ENCODE results near the gene TACC2. TPM values are rescaled to one million over a fixed set of nuclear protein-coding genes. Genes with fewer than 3 reads are reported as not detected.

The TACC2 gene
- polyA plus RNA-seq, 4 donors: 35.2 to 58.5 (median 46.8) TPM

GRCh38 chr10:122259075-122259466 lies 270.1 kb downstream of the TACC2 start:
- no peak for DNase-seq (ENCODE audit: low read depth in 4 of 4, low spot score in 2 of 4)

DNA sequence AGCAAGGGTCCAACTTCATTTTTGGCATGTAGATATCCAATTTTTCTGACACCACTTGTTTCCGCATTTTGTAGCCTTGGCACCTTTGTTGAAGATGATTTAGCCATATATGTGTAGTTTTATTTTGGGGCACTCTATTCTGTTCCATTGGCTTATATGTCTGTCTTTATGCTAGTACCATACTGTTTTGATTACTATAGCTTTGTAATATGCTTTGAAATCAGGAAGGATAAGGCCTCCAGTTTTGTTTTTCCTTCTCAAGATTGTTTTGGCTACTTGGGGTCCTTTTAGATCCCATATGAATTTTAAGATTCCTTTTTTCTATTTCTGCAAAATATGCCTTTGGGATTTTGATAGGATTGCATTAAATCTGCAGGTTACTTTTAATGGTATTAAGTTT lies 272.6 kb downstream of the TACC2 start:
- DNase-seq (ENCODE audit: low read depth in 4 of 4, low spot score in 2 of 4): no peak

DNA sequence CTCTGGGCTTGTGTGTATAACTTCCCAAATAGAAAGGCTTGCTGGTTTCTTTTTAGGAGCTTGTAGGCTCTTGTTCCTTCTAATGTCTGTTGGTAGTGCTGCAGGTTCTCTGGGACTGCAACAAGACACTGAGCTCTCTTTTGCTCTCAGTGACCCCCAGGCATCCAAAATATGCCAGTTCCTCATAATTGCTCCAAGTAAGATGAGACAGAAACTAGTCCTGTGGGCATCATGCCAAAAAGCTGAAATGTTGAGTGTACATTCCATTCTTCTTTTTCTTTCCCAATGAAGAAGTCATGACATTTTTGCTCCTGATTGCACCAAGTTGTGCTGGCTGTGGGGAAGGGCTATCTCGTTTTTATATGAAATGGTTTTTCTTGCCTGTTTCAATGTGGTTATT lies 275.0 kb downstream of the TACC2 start:
- DNase-seq (ENCODE audit: low read depth in 4 of 4, low spot score in 2 of 4): no peak

GRCh38 chr10:122264436-122264835 lies 275.5 kb downstream of the TACC2 start:
- no peak for DNase-seq (ENCODE audit: low read depth in 4 of 4, low spot score in 2 of 4)

DNA sequence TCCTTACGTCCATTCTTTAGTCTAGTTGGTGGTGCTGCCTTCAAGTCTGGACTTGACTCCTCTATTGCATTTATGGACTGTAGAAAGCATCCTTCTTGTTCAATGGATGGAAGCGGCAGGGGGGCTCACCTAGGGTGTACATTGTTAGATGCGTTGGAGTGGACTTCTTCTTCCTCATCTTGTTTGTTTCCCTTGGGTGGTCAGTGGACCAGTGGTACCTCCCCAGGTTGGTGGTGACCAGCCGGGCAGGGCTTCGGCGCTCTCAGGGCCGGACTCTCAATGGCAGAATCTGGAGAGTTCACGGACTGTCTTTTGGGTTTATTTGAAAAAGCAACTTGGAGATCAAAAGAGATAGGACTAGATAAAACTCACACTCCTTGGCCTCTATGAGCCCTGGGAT lies 276.0 kb downstream of the TACC2 start:
- DNase-seq (ENCODE audit: low read depth in 4 of 4, low spot score in 2 of 4): no peak

DNA sequence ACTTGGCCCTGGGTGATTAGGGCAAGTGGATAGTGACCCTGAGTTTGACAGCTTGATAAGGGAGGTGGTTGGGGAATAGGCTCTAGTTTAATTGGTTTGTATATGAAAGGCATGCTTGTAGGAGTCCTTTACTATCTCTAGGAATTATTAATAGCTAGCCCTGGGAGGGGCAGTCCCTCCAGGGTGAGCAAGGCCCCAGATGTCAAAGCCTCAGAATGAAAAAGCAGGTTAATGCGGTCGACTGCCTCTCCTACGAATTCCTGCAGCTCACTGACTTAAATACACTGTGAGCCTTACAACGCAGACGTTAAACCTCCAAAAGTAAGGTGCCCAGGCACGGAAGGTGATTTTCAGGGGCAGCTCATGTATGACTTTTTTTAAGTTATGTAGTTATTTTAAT lies 276.9 kb downstream of the TACC2 start:
- peak in 1 of 4 donors; percentile 36 for DNase-seq (ENCODE audit: low read depth in 4 of 4, low spot score in 2 of 4)

- no peak for DNase-seq (ENCODE audit: low read depth in 4 of 4, low spot score in 2 of 4)
These were observed 279.1 kb downstream of the TACC2 start for GRCh38 chr10:122267849-122268737.

DNA sequence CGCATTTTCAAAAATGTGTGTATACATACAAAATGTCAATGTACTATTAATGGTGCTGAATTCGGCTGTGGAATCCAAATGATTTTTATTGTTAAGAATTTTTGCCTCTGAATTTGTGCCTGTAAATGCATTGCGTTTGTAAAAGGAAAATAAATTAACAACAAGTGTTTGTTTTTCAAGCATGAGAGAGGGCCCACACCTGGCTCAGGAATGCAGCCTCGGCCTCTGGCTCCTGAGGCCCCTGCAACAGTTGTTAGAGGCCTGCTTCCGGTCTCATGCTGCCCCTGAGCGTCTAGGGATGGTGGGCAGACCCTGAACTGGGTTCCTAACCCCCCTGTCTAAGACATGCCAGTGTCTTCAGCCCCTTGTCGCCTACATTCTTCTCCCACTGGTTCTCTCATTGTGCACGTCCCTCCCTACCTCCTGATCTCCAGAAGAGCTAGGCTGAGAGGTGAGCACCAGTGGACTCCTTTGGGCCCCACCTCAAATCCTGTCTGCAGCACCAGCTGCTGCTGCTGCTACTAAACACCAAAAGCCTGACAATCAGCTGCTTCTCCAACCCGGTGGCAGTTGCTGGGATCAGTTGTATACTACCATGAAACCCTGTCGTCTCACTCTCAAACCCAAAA lies 280.2 kb downstream of the TACC2 start:
- no peak for DNase-seq (ENCODE audit: low read depth in 4 of 4, low spot score in 2 of 4)

- DNase-seq (ENCODE audit: low read depth in 4 of 4, low spot score in 2 of 4): no peak
These were observed 282.1 kb downstream of the TACC2 start, which contains the start of gene BTBD16 for GRCh38 chr10:122271076-122271475. BTBD16 (plus strand) TSS chr10:122271296; CDS start chr10:122275082, 3,786 bp downstream.

- no peak for DNase-seq (ENCODE audit: low read depth in 4 of 4, low spot score in 2 of 4)
These were observed 285.1 kb downstream of the TACC2 start for GRCh38 chr10:122273966-122274545.

GRCh38 chr10:122276611-122277208 lies 287.7 kb downstream of the TACC2 start:
- DNase-seq (ENCODE audit: low read depth in 4 of 4, low spot score in 2 of 4): no peak

DNA sequence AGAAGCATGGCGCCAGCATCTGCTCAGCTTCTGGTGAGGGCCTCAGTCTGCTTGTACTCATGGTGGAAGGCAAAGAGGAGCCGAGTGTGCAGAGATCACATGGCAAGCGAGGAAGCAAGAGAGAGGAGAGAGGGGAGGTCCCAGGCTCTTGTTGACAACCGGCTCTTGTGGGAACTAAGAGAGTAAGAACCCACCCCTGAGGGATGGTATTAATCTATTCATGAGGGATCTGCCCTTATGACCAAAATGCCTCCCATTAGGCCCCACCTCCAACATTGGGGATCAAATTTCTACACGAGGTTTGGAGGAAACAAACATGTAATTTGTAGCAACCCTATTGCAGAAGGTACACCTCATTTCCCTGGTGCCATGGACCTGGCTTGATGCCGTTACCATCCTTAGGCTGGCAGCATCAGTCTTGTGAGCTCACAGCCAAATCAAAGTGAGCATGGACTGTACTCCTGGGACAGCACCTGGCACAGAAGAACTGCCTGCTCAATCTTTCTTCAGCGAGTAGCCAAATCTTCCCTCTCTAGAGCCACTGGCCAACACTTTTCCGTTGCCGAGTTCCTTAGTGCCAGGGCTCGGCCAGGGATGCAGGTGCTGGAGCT lies 288.7 kb downstream of the TACC2 start:
- no peak for DNase-seq (ENCODE audit: low read depth in 4 of 4, low spot score in 2 of 4)

DNA sequence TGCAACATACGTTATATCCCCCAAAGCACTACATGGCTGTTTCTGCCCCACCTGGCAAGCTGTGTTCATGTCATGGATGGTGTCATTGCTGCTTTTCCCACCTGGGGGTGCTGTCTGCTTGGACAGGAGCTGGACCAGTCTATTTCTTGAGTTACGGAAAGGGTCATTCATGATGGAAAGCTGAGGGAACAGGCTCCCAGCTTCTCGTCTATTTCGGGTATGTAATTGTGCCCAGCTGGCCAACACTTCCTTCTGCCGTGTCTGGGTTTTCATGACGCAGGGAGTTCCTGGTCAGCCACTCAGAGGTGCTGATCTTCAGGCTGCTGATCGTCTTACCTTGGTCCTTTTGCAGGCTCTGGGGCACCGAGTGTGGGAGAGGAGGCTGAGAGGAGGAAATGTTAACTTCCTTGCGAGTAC lies 290.8 kb downstream of the TACC2 start:
- DNase-seq (ENCODE audit: low read depth in 4 of 4, low spot score in 2 of 4): peak in 1 of 4 donors; percentile 49

- no peak for DNase-seq (ENCODE audit: low read depth in 4 of 4, low spot score in 2 of 4)
These were observed 291.2 kb downstream of the TACC2 start for GRCh38 chr10:122280156-122280555.

GRCh38 chr10:122281018-122281626 lies 292.2 kb downstream of the TACC2 start:
- DNase-seq (ENCODE audit: low read depth in 4 of 4, low spot score in 2 of 4): no peak

- DNase-seq (ENCODE audit: low read depth in 4 of 4, low spot score in 2 of 4): no peak
These were observed 292.8 kb downstream of the TACC2 start for GRCh38 chr10:122281751-122282150.

DNA sequence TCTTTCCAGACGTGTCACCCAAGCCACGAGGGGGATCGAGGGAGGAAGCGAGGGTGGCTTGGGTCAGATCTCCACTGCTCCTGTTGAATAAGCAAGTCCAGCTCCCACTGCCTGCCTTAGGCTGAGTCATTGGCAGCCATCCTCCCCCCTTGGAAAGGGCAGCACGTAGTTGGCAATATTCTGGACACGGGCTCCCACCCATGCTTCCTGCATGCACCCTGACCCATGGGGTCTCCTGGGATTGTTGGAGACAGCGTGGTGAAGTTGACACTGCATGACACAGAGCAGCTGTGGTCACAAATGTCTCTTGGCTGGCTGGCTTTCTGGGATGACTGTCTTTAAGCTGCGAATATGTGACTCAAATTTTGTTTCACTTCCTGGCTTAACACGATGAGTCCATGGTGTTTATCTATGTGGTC lies 293.3 kb downstream of the TACC2 start:
- DNase-seq (ENCODE audit: low read depth in 4 of 4, low spot score in 2 of 4): no peak

GRCh38 chr10:122282909-122283308 lies 293.9 kb downstream of the TACC2 start:
- DNase-seq (ENCODE audit: low read depth in 4 of 4, low spot score in 2 of 4): no peak

- no peak for DNase-seq (ENCODE audit: low read depth in 4 of 4, low spot score in 2 of 4)
These were observed 296.8 kb downstream of the TACC2 start for GRCh38 chr10:122285506-122286444.
